Measurements from ENCODE around the gene CD207.

DNA sequence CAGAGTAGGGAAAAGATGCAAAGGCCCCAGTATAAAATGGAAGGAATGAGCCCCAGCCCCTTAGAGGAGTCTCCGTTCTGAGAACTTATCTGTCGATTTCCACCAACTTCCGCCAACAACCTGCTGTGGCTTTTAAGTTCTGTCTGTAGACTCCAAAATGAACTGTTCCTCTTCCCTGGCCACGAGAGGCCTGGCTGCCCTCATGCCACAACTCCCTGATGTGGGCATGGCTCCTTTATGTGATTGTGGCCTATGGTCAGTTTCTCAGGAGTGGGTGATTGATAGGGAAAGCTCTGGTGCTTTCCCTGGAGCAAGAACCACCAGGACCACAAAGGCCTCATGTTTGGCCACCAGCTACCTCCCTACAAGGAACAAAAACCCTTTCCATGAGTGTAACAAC, 18.8 kb upstream of the CD207 start:
- TF ChIP-seq CTCF (IDR thresholded peaks at IDR 0.05 in 4 of 5, conservative IDR thresholded peaks at IDR 0.05 in 1 of 5): no peak
- TF ChIP-seq POLR2A (IDR thresholded peaks at IDR 0.05): no peak

All from gastrocnemius medialis (tissue), 4 donors.